SK-N-SH (cell line): ENCODE measurements around the gene RAPGEF2. TPM values are rescaled to one million over a fixed set of nuclear protein-coding genes. Genes with fewer than 3 reads are reported as not detected.

Source experiments
- CTCF ChIA-PET: fragments of 300-600, 350-600 bp; formaldehyde crosslinking; extraction: SDS; loops from one replicate; lab custom pipeline; 2021; lab: Yijun Ruan, JAX
- POLR2A ChIA-PET: fragments of 350-600 bp; sonication (Branson Sonifier 250); formaldehyde crosslinking; extraction: SDS; loops from one replicate; lab custom pipeline; 2020; ENCODE audit warnings: antibody characterized with exemption, inconsistent platforms; lab: Yijun Ruan, JAX
- DNase-seq: peaks from one replicate; pipeline ENCODE4 v3.0.0; 2012
- H2AFZ ChIP-seq: fragments of 200-600 bp; sonication (generic); 2 replicates; pipeline ENCODE4 v1.8.1; 2016; ENCODE audit warnings: antibody characterized with exemption, mild to moderate bottlenecking, low read depth
- H3F3A ChIP-seq: fragments of 200-600 bp; sonication (generic); replicated peaks from 2 replicates; pipeline ENCODE3; 2016; ENCODE audit warnings: antibody characterized with exemption, mild to moderate bottlenecking; ENCODE audit not compliant: insufficient read depth
- H3K27ac ChIP-seq, 2 experiments: fragments of 200-500 bp in 1 of 2; fragments of 200-600 bp in 1 of 2; sonication (Bioruptor generic) in 1 of 2; sonication (generic), shearing (Covaris generic) in 1 of 2; 2 replicates each; pipeline versions ENCODE4 v1.5.1 to v1.6.1; 2014 to 2016; ENCODE audit warnings: low read depth in 2 of 2, inconsistent platforms in 1 of 2, low read length in 1 of 2, mild to moderate bottlenecking in 1 of 2, mixed read lengths in 1 of 2
- H3K27me3 ChIP-seq: fragments of 200-600 bp; sonication (generic), shearing (Covaris generic); 2 replicates; pipeline ENCODE4 v1.6.1; 2016; ENCODE audit warnings: mixed run types; ENCODE audit not compliant: insufficient read depth
- H3K36me3 ChIP-seq, 2 experiments: fragments of 200-500 bp in 1 of 2; fragments of 200-600 bp in 1 of 2; sonication (Bioruptor generic) in 1 of 2; sonication (generic) in 1 of 2; replicated peaks in 1 of 2; 2 replicates each; pipeline versions ENCODE3 to v1.5.1; 2014 to 2016; ENCODE audit warnings: low read length in 1 of 2, mild to moderate bottlenecking in 1 of 2; ENCODE audit not compliant: insufficient read depth in 2 of 2, control insufficient read depth in 1 of 2
- H3K4me1 ChIP-seq, 2 experiments: fragments of 200-500 bp in 1 of 2; fragments of 200-600 bp in 1 of 2; sonication (Bioruptor generic) in 1 of 2; sonication (generic), shearing (Covaris generic) in 1 of 2; 2 replicates each; pipeline versions ENCODE4 v1.5.1 to v1.6.1; 2014 to 2016; ENCODE audit warnings: low read depth in 1 of 2, low read length in 1 of 2, mixed run types in 1 of 2; ENCODE audit not compliant: insufficient read depth in 2 of 2, control insufficient read depth in 1 of 2
- H3K4me2 ChIP-seq: fragments of 200-600 bp; sonication (generic), shearing (Covaris generic); 2 replicates; pipeline ENCODE4 v1.6.1; 2017; ENCODE audit warnings: mixed run types
- H3K4me3 ChIP-seq, 2 experiments: fragments of 200-500 bp in 1 of 2; fragments of 200-600 bp in 1 of 2; sonication (Bioruptor generic) in 1 of 2; sonication (generic), shearing (Covaris generic) in 1 of 2; 2 replicates each; pipeline versions ENCODE4 v1.5.1 to v1.8.1; 2014 to 2016; ENCODE audit warnings: low read depth in 2 of 2, inconsistent platforms in 1 of 2, low read length in 1 of 2, mild to moderate bottlenecking in 1 of 2, mixed read lengths in 1 of 2, moderate library complexity in 1 of 2
- H3K79me2 ChIP-seq: fragments of 200-600 bp; sonication (generic); 2 replicates; pipeline ENCODE4 v1.8.1; 2017; ENCODE audit warnings: mild to moderate bottlenecking; ENCODE audit not compliant: insufficient read depth
- H3K9ac ChIP-seq: fragments of 200-600 bp; sonication (generic); 2 replicates; pipeline ENCODE4 v1.6.1; 2017; ENCODE audit warnings: mixed run types
- H3K9me2 ChIP-seq: fragments of 200-600 bp; sonication (generic); 2 replicates; pipeline ENCODE4 v1.6.1; 2017; ENCODE audit warnings: mixed run types
- H3K9me3 ChIP-seq: fragments of 200-600 bp; sonication (generic); 2 replicates; pipeline ENCODE4 v1.6.1; 2017; ENCODE audit warnings: mixed run types, mild to moderate bottlenecking, moderate library complexity
- H4K20me1 ChIP-seq: fragments of 200-600 bp; sonication (generic); 2 replicates; pipeline ENCODE4 v1.6.1; 2017; ENCODE audit warnings: mild to moderate bottlenecking, mixed run types; ENCODE audit not compliant: insufficient read depth
- CHD2 ChIP-seq: fragments of 150-350 bp; IDR thresholded peaks from 2 replicates; pipeline ENCODE4 v1.6.1; 2018; ENCODE audit warnings: low read length; ENCODE audit not compliant: partially characterized antibody
- ELF1 ChIP-seq: IDR thresholded peaks from 2 replicates; pipeline ENCODE4 v1.4.0; 2012
- EP300 ChIP-seq, 2 experiments: IDR thresholded peaks; 2 replicates each; pipeline versions ENCODE4 v1.4.0 to v1.6.1; 2012; ENCODE audit warnings: borderline replicate concordance in 1 of 2, low read depth in 1 of 2, low read length in 1 of 2
- EZH2phosphoT487 ChIP-seq: fragments of 200-600 bp; sonication (generic); IDR thresholded peaks from 2 replicates; pipeline ENCODE4 v1.6.1; 2017; ENCODE audit warnings: low read depth, mixed run types, mild to moderate bottlenecking, antibody characterized with exemption, moderate library complexity, borderline replicate concordance
- FOXJ3 ChIP-seq: sonication (generic); formaldehyde crosslinking; IDR thresholded peaks from 2 replicates; pipeline ENCODE4 v1.5.1; 2020; ENCODE audit warnings: mild to moderate bottlenecking, missing genetic modification reagents
- FOXM1 ChIP-seq: IDR thresholded peaks from 2 replicates; pipeline ENCODE4 v1.4.0; 2012; ENCODE audit warnings: low read depth, mild to moderate bottlenecking
- IRF3 ChIP-seq: fragments of 150-350 bp; IDR thresholded peaks from 2 replicates; pipeline ENCODE4 v1.6.1; 2016; ENCODE audit warnings: mild to moderate bottlenecking, low read depth, low read length
- MXI1 ChIP-seq: IDR thresholded peaks from 2 replicates; pipeline ENCODE4 v1.6.1; 2012; ENCODE audit warnings: mild to moderate bottlenecking, low read depth, low read length, improper control_type of control experiment
- NFIC ChIP-seq: IDR thresholded peaks from 2 replicates; pipeline ENCODE4 v1.4.0; 2012; ENCODE audit warnings: borderline replicate concordance
- NRF1 ChIP-seq: IDR thresholded peaks from 2 replicates; pipeline ENCODE4 v1.6.1; 2012; ENCODE audit warnings: low read depth, mild to moderate bottlenecking, low read length
- POLR2AphosphoS5 ChIP-seq: IDR thresholded peaks from 2 replicates; pipeline ENCODE4 v1.6.1; 2012; ENCODE audit warnings: low read depth, low read length
- RFX5 ChIP-seq: IDR thresholded peaks from 2 replicates; pipeline ENCODE4 v1.6.1; 2012; ENCODE audit warnings: mild to moderate bottlenecking, improper control_type of control experiment, low read length
- SIN3A ChIP-seq: IDR thresholded peaks from 2 replicates; pipeline ENCODE4 v1.6.1; 2012; ENCODE audit warnings: low read depth, mild to moderate bottlenecking, low read length, moderate library complexity, borderline replicate concordance
- TAF1 ChIP-seq: IDR thresholded peaks from 2 replicates; pipeline ENCODE4 v1.6.1; 2012; ENCODE audit warnings: low read depth, mild to moderate bottlenecking, low read length, moderate library complexity, borderline replicate concordance
- USF1 ChIP-seq: IDR thresholded peaks from 2 replicates; pipeline ENCODE4 v1.4.0; 2012; ENCODE audit warnings: low read depth, borderline replicate concordance
- USF2 ChIP-seq: fragments of 150-350 bp; IDR thresholded peaks from 2 replicates; pipeline ENCODE4 v1.6.1; 2017; ENCODE audit warnings: antibody characterized with exemption, low read length, low read depth, borderline replicate concordance
- YY1 ChIP-seq: IDR thresholded peaks from 2 replicates; pipeline ENCODE4 v1.4.0; 2012; ENCODE audit warnings: low read depth, mild to moderate bottlenecking
- WGBS: methylation state at CpG from one replicate; pipeline ENCODE4 v1.1.6; 2017; ENCODE audit warnings: low lambda C conversion rate; 5-methylcytosine and 5-hydroxymethylcytosine counted together
- polyA plus RNA-seq, 3 experiments: library from polyadenylated mRNA; depleted of rRNA; stranded (reverse); fragments of >200 nt; gene quantifications; 2 replicates each; pipeline ENCODE4 v1.2.3, GENCODE V29; 2012
- TF ChIP-seq, protein P1 (sequence below): IDR thresholded peaks from 2 replicates; pipeline ENCODE4; 2012
- TF ChIP-seq, protein P2 (sequence below): IDR thresholded peaks from 2 replicates; pipeline ENCODE4 v1.6.1; 2012; ENCODE audit warnings: mild to moderate bottlenecking, low read depth, low read length, moderate library complexity

Gene RAPGEF2
- polyA plus RNA-seq, 1 of the 3 experiments (the other 2 are of a cell fraction): 19.2 TPM

- Histone ChIP-seq H4K20me1 (peaks cover 65% of the 10 kb centered on the region), H3K79me2 (peaks cover 84% of the 10 kb centered on the region), H3K4me3 (no peak overlapping the region), H2AFZ (no peak overlapping the region), H3K4me1 (peaks cover 0 to 4% of the 10 kb centered on the region in 2 experiments; a peak in 2 of 4 replicates), H3K36me3 (no peaks in the 10 kb centered on the region), H3K27me3 (no peaks in the 10 kb centered on the region), H3F3A (no peaks in the 10 kb centered on the region), H3K4me2 (no peak overlapping the region), H3K9ac (no peak overlapping the region), H3K27ac (no peak overlapping the region), H3K9me2 (no peaks in the 10 kb centered on the region), H3K9me3 (no peaks in the 10 kb centered on the region)
- POLR2A ChIA-PET: no interaction called here
- WGBS: 87% methylated on average over 4 of the region's 4 CpGs
- CTCF ChIA-PET: no interaction called here
- no peak for DNase-seq
- no peak for TF ChIP-seq FOXM1
- no peak for TF ChIP-seq USF2
- TF ChIP-seq, protein P1, sequence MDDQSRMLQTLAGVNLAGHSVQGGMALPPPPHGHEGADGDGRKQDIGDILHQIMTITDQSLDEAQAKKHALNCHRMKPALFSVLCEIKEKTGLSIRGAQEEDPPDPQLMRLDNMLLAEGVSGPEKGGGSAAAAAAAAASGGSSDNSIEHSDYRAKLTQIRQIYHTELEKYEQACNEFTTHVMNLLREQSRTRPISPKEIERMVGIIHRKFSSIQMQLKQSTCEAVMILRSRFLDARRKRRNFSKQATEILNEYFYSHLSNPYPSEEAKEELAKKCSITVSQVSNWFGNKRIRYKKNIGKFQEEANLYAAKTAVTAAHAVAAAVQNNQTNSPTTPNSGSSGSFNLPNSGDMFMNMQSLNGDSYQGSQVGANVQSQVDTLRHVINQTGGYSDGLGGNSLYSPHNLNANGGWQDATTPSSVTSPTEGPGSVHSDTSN: no peak
- no peak for TF ChIP-seq POLR2AphosphoS5
- TF ChIP-seq EP300 (IDR thresholded peaks at IDR 0.05; ENCODE audit: borderline replicate concordance in 1 of 2, low read depth in 1 of 2, low read length in 1 of 2): no peak
- no peak for TF ChIP-seq SIN3A
- no peak for TF ChIP-seq MXI1
- TF ChIP-seq EZH2phosphoT487: no peak
- no peak for TF ChIP-seq ELF1
- TF ChIP-seq FOXJ3: no peak
- TF ChIP-seq USF1: no peak
- TF ChIP-seq, protein P2, sequence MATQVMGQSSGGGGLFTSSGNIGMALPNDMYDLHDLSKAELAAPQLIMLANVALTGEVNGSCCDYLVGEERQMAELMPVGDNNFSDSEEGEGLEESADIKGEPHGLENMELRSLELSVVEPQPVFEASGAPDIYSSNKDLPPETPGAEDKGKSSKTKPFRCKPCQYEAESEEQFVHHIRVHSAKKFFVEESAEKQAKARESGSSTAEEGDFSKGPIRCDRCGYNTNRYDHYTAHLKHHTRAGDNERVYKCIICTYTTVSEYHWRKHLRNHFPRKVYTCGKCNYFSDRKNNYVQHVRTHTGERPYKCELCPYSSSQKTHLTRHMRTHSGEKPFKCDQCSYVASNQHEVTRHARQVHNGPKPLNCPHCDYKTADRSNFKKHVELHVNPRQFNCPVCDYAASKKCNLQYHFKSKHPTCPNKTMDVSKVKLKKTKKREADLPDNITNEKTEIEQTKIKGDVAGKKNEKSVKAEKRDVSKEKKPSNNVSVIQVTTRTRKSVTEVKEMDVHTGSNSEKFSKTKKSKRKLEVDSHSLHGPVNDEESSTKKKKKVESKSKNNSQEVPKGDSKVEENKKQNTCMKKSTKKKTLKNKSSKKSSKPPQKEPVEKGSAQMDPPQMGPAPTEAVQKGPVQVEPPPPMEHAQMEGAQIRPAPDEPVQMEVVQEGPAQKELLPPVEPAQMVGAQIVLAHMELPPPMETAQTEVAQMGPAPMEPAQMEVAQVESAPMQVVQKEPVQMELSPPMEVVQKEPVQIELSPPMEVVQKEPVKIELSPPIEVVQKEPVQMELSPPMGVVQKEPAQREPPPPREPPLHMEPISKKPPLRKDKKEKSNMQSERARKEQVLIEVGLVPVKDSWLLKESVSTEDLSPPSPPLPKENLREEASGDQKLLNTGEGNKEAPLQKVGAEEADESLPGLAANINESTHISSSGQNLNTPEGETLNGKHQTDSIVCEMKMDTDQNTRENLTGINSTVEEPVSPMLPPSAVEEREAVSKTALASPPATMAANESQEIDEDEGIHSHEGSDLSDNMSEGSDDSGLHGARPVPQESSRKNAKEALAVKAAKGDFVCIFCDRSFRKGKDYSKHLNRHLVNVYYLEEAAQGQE: no peak
- no peak for TF ChIP-seq TAF1
- no peak for TF ChIP-seq NFIC
- TF ChIP-seq CHD2: no peak
- no peak for TF ChIP-seq NRF1
- no peak for TF ChIP-seq YY1
- no peak for TF ChIP-seq RFX5
- no peak for TF ChIP-seq IRF3
These were observed 38.3 kb downstream of the RAPGEF2 start for GRCh38 chr4:159141193-159141592.
